Osteocyte (in vitro differentiated cells): ENCODE measurements around the gene SERPINF2. TPM values are rescaled to one million over a fixed set of nuclear protein-coding genes. Genes with fewer than 3 reads are reported as not detected.

ENCODE experiments used
- DNase-seq: peaks from one replicate; pipeline ENCODE4 v3.0.0; 2021; ENCODE audit warnings: mixed read lengths; ENCODE audit not compliant: unreplicated experiment; ENCODE audit errors: extremely low spot score
- H3K27ac Mint-ChIP-seq: one replicate; pipeline ENCODE4 v1.8.0; 2021; ENCODE audit warnings: mild to moderate bottlenecking, mixed read lengths; ENCODE audit not compliant: unreplicated experiment
- H3K27me3 Mint-ChIP-seq: one replicate; pipeline ENCODE4 v1.8.0; 2021; ENCODE audit warnings: mixed read lengths; ENCODE audit not compliant: unreplicated experiment
- H3K36me3 Mint-ChIP-seq: one replicate; pipeline ENCODE4 v1.8.0; 2021; ENCODE audit warnings: mixed read lengths; ENCODE audit not compliant: unreplicated experiment
- H3K4me1 Mint-ChIP-seq: one replicate; pipeline ENCODE4 v1.8.0; 2021; ENCODE audit warnings: mixed read lengths; ENCODE audit not compliant: unreplicated experiment
- H3K4me3 Mint-ChIP-seq: one replicate; pipeline ENCODE4 v1.8.0; 2021; ENCODE audit warnings: mild to moderate bottlenecking, moderate library complexity, mixed read lengths; ENCODE audit not compliant: unreplicated experiment
- H3K9me3 Mint-ChIP-seq: one replicate; pipeline ENCODE4 v1.8.0; 2021; ENCODE audit warnings: mixed read lengths; ENCODE audit not compliant: unreplicated experiment
- CTCF ChIP-seq: fragments of 200-600 bp; sonication (generic); IDR thresholded peaks from 2 replicates; pipeline ENCODE4 v1.5.0; 2021; ENCODE audit warnings: antibody characterized with exemption, mild to moderate bottlenecking, moderate library complexity
- total RNA-seq: library from RNA; stranded (reverse); gene quantifications from 2 replicates; pipeline ENCODE4 v1.2.1, GENCODE V29; 2021

SERPINF2 gene
- total RNA-seq, 1 donor from 2014 or later, result 0.38 TPM

GRCh38 chr17:1732241-1732832, 10.3 kb upstream of the SERPINF2 start:
- Mint-ChIP-seq H3K36me3 (peaks cover 12% of the 10 kb centered on the region), H3K4me3 (no peak overlapping the region), H3K27me3 (no peaks in the 10 kb centered on the region), H3K4me1 (peaks cover 25% of the 10 kb centered on the region), H3K27ac (no peak overlapping the region), H3K9me3 (no peaks in the 10 kb centered on the region)
- no peak for TF ChIP-seq CTCF
- DNase-seq, result no peak

GRCh38 chr17:1732833-1733321, 9.8 kb upstream of the SERPINF2 start:
- Mint-ChIP-seq H3K27ac (no peak overlapping the region), H3K27me3 (no peaks in the 10 kb centered on the region), H3K36me3 (peaks cover 17% of the 10 kb centered on the region), H3K9me3 (no peaks in the 10 kb centered on the region), H3K4me3 (no peak overlapping the region), H3K4me1 (peaks cover 25% of the 10 kb centered on the region)
- no peak for TF ChIP-seq CTCF
- no peak for DNase-seq

- Mint-ChIP-seq H3K9me3 (no peaks in the 10 kb centered on the region), H3K36me3 (peaks cover 14% of the 10 kb centered on the region), H3K4me3 (no peak overlapping the region), H3K27me3 (no peaks in the 10 kb centered on the region), H3K4me1 (peaks cover 22% of the 10 kb centered on the region), H3K27ac (no peak overlapping the region)
- DNase-seq, result no peak
- TF ChIP-seq CTCF, result no peak
Observed at GRCh38 chr17:1733759-1734158, 8.9 kb upstream of the SERPINF2 start.

- Mint-ChIP-seq H3K4me3 (no peak overlapping the region), H3K9me3 (no peaks in the 10 kb centered on the region), H3K4me1 (peaks cover 14% of the 10 kb centered on the region), H3K36me3 (peaks cover 14% of the 10 kb centered on the region), H3K27ac (no peak overlapping the region), H3K27me3 (no peaks in the 10 kb centered on the region)
- TF ChIP-seq CTCF, result no peak
- no peak for DNase-seq
Observed at GRCh38 chr17:1735418-1735817, 7.3 kb upstream of the SERPINF2 start.

- Mint-ChIP-seq H3K27ac (no peak overlapping the region), H3K4me3 (no peak overlapping the region), H3K4me1 (peaks cover 14% of the 10 kb centered on the region), H3K36me3 (peaks cover 14% of the 10 kb centered on the region), H3K9me3 (no peaks in the 10 kb centered on the region), H3K27me3 (no peaks in the 10 kb centered on the region)
- peak; percentile 83 for DNase-seq
- no peak for TF ChIP-seq CTCF
Observed at GRCh38 chr17:1735834-1736347, 6.8 kb upstream of the SERPINF2 start.
